SJSA1 (cell line): ENCODE results near the gene HIVEP3. TPM values are rescaled to one million over a fixed set of nuclear protein-coding genes. Genes with fewer than 3 reads are reported as not detected.
A peak's percentile ranks its signal among the peaks of the same experiment; 100 is the strongest.

ENCODE experiments used
- DNase-seq, 2 experiments: peaks; one replicate each; pipeline ENCODE4 v3.0.0-alpha.2; 2015 to 2020; ENCODE audit warnings: low spot score in 2 of 2, low read depth in 1 of 2
- H3K27ac ChIP-seq: fragments of 250-450 bp; sonication (Bioruptor Pico); 2 replicates; pipeline ENCODE4 v1.5.1; 2020; ENCODE audit warnings: mild to moderate bottlenecking, moderate library complexity
- H3K27me3 ChIP-seq: fragments of 250-450 bp; sonication (Bioruptor Pico); replicated peaks from 2 replicates; pipeline ENCODE4 v1.5.1; 2020; ENCODE audit warnings: mild to moderate bottlenecking, moderate library complexity
- H3K36me3 ChIP-seq: fragments of 250-450 bp; sonication (Bioruptor Pico); 2 replicates; pipeline ENCODE4 v1.5.1; 2020; ENCODE audit warnings: mild to moderate bottlenecking
- H3K4me1 ChIP-seq: fragments of 250-450 bp; sonication (Bioruptor Pico); replicated peaks from 2 replicates; pipeline ENCODE4 v1.6.1; 2021; ENCODE audit warnings: mild to moderate bottlenecking
- H3K4me3 ChIP-seq: fragments of 250-450 bp; sonication (Bioruptor Pico); 2 replicates; pipeline ENCODE4 v1.5.1; 2020; ENCODE audit warnings: mild to moderate bottlenecking
- H3K9me3 ChIP-seq: fragments of 250-450 bp; sonication (Bioruptor Pico); replicated peaks from 2 replicates; pipeline ENCODE4 v1.5.1; 2020; ENCODE audit warnings: mild to moderate bottlenecking
- total RNA-seq: library from RNA; depleted of rRNA; stranded (reverse); fragments of >200 nt; shearing (Covaris generic); gene quantifications from 2 replicates; pipeline ENCODE4 v1.2.3, GENCODE V29; 2014

HIVEP3 gene
- total RNA-seq, 1 experiment from 2014 or later: 2.2 TPM

DNA sequence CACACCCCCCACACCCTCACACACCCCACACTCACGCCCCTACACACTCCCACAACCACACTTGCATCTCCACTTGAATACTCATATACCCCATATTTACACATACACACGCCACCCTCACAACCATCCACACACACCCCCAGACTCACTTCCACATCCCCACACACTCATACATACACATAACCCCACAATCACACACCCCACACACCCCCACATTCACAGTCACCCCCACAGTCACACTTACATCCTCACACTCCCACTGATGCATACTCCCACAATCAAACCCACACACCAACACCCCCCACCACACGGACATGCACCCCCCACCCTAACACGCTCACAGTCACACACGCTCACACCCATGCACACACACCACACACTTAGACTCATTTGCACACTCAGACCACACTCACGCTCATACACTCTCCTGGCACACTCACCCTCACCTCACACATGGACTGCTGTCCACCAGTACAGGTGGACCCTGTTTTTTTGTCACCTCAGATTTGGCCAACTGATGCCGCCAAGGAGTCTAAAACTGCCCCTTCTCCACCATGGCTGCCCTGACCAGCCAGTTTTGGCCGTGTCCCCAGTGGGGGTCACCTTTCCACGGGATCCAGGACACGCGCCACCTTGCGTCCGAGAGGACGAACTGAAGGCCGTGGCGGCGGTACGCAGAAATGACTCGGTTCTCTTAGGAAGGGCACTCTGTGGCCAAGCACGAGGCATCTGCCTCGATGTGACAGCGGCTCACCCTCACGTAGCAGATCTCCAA is 388.9 kb downstream of the HIVEP3 start:
- Histone ChIP-seq H3K27ac (no peak overlapping the region), H3K9me3 (no peaks in the 10 kb centered on the region), H3K36me3 (peaks cover 16% of the 10 kb centered on the region; the same call in 1 of the 2 replicates), H3K4me1 (no peaks in the 10 kb centered on the region), H3K27me3 (no peaks in the 10 kb centered on the region), H3K4me3 (no peak overlapping the region)
- no peak for DNase-seq

DNA sequence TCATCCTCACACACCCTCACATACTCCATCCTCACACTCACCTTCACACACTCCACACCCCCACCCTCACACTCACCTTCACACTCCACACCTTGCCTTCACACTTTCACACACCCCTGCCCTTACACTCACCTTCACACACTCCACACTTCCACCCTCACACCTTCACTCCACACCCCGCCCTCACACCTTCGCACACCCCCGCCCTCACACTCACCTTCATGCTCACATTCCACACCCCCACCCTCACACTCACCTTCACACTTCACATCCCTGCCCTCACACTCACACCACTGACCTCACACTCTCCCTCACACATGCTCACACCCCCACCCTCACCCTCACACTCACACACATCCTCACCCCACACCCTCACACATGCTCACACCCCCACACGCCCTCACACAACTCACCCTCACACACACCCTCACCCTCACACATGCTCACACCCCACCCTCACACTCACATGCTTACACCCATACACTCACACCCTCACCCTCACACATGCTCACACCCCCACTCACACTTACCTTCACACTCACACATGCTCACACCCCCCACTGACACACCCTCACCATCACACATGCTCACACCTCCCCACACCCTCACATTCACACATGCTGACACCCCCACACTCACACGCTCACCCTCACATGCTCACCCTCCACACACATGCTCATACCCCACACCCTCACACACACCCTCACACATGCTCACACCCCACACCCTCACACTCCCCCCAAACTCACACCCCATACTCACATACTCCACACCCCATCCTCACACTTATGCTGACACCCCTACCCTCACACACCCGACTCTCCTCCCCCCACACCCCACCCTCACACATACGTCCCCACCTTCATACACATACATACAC is 389.8 kb downstream of the HIVEP3 start:
- Histone ChIP-seq H3K27ac (no peak overlapping the region), H3K27me3 (no peaks in the 10 kb centered on the region), H3K4me1 (no peaks in the 10 kb centered on the region), H3K36me3 (peaks cover 22% of the 10 kb centered on the region), H3K4me3 (no peak overlapping the region), H3K9me3 (no peaks in the 10 kb centered on the region)
- no peak for DNase-seq

DNA sequence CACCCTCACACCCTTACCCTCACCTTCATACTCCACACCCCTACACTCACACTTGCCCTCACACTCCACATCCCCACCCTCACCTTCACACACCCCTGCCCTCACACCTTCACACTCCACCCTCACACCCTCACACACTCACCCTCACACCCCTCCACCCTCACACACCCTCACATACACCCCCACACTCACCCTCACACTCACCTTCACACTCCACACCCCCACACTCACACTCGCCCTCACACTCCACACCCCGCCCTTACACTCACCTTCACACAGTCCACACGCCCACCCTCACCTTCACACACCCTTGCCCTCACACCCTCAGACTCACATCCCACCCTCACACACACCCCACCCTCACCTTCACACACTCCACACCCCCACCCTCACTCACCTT is 390.6 kb downstream of the HIVEP3 start:
- H3K36me3 ChIP-seq: peaks cover 27% of the 10 kb centered on the region

GRCh38 chr1:41526956-41527561 is 391.7 kb downstream of the HIVEP3 start:
- Histone ChIP-seq H3K27me3 (no peaks in the 10 kb centered on the region), H3K4me3 (no peak overlapping the region), H3K36me3 (peaks cover 34% of the 10 kb centered on the region), H3K27ac (no peak overlapping the region), H3K4me1 (peaks cover 6% of the 10 kb centered on the region), H3K9me3 (no peaks in the 10 kb centered on the region)
- no peak for DNase-seq

More for the DNA sequence above, 390.6 kb downstream of the HIVEP3 start:
- H3K27ac ChIP-seq: no peak overlapping the region
- H3K4me3 ChIP-seq: no peak overlapping the region
- no peaks in the 10 kb centered on the region for H3K27me3 ChIP-seq
- no peaks in the 10 kb centered on the region for H3K9me3 ChIP-seq
- no peaks in the 10 kb centered on the region for H3K4me1 ChIP-seq
- DNase-seq: no peak

DNA sequence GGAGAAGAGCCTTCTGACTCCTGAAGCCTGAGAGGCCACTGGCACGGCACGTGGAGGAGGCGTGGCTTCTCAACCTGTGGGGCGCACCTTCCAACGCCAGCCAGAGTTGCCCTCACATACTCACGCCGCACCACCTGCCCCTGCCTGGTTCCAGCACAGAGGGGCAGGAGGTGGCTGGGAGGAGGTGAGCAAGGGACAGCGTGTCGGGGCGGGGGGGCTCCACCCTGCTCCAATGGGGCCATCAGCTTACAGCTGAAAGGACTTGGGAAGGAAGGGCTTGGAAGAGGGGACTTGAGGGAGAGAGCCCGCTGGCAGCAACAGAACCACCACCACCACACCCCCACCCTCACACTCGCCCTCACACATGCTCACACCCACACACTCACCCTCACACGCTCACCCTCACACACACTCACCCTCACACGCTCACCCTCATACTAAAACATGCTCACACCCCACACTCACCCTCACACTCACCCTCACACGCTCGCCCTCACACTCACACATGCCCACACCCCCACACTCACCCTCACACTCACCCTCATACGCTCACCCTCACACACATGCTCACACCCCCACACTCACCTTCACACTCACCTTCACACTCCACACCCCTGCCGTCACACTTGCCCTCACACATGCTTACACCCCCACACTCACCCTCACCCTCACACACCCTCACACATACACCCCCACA is 392.7 kb downstream of the HIVEP3 start:
- no peak for DNase-seq
- Histone ChIP-seq H3K27me3 (no peaks in the 10 kb centered on the region), H3K4me1 (peaks cover 16% of the 10 kb centered on the region), H3K9me3 (no peaks in the 10 kb centered on the region), H3K4me3 (no peak overlapping the region), H3K36me3 (peaks cover 44% of the 10 kb centered on the region), H3K27ac (no peak overlapping the region)

DNA sequence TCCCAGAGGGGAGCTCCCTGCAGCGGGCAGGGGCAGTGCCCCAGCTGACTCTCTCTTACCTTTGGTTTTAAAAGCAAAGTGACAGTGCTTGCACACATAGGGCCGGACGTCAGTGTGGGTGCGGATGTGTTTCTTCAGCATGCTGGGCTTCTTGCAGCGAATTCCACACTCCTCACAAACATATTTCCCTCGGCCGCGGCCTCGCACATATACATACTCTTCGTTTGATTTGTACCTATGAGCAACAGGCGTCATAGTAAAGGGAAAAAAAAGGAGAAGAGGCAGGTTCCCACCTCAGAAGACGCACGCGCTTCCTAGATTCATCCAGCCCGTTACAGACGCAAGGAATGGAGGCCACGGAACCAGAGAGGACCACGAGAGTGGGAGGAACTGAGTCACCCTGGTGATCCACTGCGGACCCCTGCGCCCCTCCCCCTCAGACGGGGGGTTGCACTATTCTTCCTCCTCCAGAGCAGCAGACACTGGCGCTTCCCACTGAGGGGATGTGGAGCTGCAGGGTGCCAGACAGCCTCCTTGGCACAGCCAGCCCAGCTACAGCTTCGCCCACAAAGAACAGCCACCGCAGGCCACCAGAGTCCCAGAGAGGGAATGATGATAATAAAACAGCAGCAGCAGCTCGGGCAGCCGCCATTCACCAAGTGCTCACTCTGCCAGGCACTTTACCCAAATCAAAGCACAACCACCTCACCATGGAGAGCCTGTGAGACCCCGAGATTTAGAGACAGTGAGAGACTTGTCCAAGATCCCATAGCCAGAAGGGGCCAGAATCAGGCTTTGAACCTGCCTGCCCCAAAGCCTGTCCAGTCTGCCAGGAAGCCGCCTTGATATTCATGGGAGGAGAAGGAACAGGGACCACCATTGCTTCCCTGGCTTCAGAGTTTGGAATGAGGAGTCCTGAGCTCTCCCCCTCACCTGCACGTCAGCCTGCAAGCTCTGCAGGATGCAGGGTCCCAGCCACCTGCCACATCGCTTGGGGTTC is 393.7 kb downstream of the HIVEP3 start:
- peaks cover 19% of the 10 kb centered on the region for H3K4me1 ChIP-seq
- no peaks in the 10 kb centered on the region for H3K9me3 ChIP-seq
- no peak for DNase-seq
- no peaks in the 10 kb centered on the region for H3K27me3 ChIP-seq
- no peak overlapping the region for H3K4me3 ChIP-seq
- H3K27ac ChIP-seq: no peak overlapping the region
- peaks cover 48% of the 10 kb centered on the region for H3K36me3 ChIP-seq

GRCh38 chr1:41523949-41524675 is 394.6 kb downstream of the HIVEP3 start:
- Histone ChIP-seq H3K27me3 (no peaks in the 10 kb centered on the region), H3K4me1 (peaks cover 19% of the 10 kb centered on the region), H3K9me3 (no peaks in the 10 kb centered on the region), H3K36me3 (peaks cover 54% of the 10 kb centered on the region), H3K4me3 (no peak overlapping the region), H3K27ac (no peak overlapping the region)
- no peak for DNase-seq

DNA sequence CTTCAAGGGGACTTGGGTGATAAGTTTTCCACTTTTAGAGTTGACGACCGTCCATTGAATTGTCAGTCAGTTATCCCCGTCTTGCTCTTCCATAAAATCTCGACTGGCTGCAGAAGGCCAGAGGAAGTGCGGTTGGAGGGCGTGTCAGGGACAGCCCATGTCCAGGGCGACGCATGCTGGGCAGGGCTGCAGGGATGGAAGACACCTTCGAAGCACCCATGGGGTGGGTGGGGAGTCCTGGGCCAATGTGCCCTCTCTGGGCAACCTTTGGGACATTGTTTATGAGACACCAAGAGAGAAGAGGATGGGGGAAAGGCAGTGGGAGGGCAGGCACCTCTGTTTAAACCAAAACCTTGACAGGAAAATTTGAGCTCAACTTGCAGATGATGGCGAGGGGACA is 395.7 kb downstream of the HIVEP3 start:
- DNase-seq: no peak
- Histone ChIP-seq H3K4me3 (no peak overlapping the region), H3K36me3 (peaks cover 56% of the 10 kb centered on the region), H3K27me3 (no peaks in the 10 kb centered on the region), H3K4me1 (peaks cover 19% of the 10 kb centered on the region), H3K9me3 (no peaks in the 10 kb centered on the region), H3K27ac (no peak overlapping the region)

GRCh38 chr1:41521766-41522165 is 397.0 kb downstream of the HIVEP3 start:
- Histone ChIP-seq H3K36me3 (peaks cover 64% of the 10 kb centered on the region), H3K9me3 (no peaks in the 10 kb centered on the region), H3K27me3 (no peaks in the 10 kb centered on the region), H3K4me1 (peaks cover 19% of the 10 kb centered on the region), H3K4me3 (no peak overlapping the region), H3K27ac (peak overlapping the region; percentile 31)
- DNase-seq: peak; percentile 40 to 65

DNA sequence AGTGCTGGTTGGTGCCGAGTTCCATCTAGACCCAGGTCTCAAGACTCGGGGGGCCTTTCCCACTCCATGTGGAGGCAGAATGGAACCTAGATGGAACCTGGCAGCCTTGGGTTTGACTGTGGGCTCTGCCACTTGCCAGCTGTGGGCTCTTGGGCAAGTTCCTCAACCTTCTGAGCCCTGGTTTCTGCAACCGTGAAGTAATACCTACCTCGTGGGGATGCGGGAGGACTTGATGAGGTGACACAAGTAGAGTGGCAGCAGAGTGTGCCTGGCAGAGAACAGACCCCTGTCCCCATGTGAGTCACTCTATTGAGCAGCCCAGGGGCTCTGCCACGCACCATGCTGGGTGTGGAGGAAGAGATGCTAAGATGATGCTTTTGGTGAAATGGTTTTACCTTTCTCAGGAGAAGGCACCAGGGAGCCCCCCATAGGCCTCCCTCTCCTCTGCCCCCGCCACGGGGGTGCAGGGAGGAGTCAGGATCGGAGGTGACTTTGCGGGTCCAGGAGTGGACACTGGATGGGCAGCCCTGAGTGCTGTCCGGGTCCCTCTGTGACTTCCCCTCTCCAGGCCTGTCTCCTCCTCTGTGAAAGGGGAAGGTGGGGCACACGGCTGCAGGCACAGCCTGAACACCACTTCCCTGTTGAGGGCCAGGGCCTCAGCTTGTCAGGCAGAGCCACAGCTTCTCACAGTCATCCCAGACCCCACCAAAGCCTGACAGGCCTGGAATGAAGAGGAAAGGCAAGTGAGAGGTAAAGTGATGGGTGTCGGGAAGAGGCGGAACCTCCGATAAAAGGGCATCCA is 397.6 kb downstream of the HIVEP3 start:
- H3K4me3 ChIP-seq: no peak overlapping the region
- peak overlapping the region; percentile 31; the same call in 1 of the 2 replicates for H3K27ac ChIP-seq
- DNase-seq: no peak
- peaks cover 24% of the 10 kb centered on the region for H3K4me1 ChIP-seq
- H3K36me3 ChIP-seq: peaks cover 70% of the 10 kb centered on the region
- no peaks in the 10 kb centered on the region for H3K27me3 ChIP-seq
- H3K9me3 ChIP-seq: no peaks in the 10 kb centered on the region

GRCh38 chr1:41519667-41520066 is 399.1 kb downstream of the HIVEP3 start:
- DNase-seq: no peak
- Histone ChIP-seq H3K9me3 (no peaks in the 10 kb centered on the region), H3K36me3 (peaks cover 78% of the 10 kb centered on the region), H3K27ac (no peak overlapping the region), H3K4me1 (peaks cover 39% of the 10 kb centered on the region), H3K27me3 (no peaks in the 10 kb centered on the region), H3K4me3 (no peak overlapping the region)
